Ecto neural progenitor cell (in vitro differentiated cells): Measurements from ENCODE around the gene STRA6.
"Not testable (repeated sequence)": the region's sequence is repeated elsewhere in the genome, so short reads cannot be mapped to it uniquely, and the experiment has no call there.

ENCODE experiments used
- DNase-seq: peaks from one replicate; pipeline ENCODE4 v3.0.0-alpha.2; 2018; ENCODE audit warnings: low spot score

Gene STRA6

DNA sequence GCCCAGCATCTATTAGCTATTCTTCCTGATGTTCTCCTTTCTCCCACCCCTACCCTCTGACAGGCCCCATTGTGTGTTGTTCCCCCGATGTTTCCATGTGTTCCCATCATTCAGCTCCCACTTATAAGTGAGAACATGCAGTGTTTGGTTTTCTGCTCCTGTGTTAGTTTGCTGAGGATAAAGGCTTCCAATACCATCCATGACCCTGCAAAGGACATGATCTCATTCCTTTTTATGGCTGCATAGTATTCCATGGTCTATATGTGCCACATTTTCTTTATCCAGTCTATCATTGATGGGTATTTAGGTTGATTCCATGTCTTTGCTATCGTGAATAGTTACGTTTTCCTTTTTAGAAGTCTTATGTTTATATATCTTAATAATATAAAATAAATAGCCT, 42.2 kb downstream of the STRA6 start:
- not testable (repeated sequence) for DNase-seq

DNA sequence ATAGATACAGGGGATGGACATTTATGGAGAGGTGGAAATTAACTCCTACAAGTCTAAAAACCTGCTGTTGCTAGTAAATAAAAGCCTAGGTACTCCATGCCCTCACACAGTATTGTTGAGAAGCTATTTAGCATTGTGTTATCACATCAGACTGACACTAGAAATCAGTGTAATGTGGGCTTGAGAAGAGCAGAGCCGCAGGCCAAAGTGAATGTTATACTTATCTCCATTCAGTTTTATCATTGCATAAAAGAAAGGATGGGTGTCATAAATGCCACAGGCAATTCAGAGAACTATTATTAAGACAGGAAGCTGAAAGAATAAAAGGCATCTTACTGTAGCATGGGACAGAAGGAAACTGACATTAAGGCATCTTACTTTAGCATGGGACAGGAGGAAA, 42.8 kb downstream of the STRA6 start:
- no peak for DNase-seq

DNA sequence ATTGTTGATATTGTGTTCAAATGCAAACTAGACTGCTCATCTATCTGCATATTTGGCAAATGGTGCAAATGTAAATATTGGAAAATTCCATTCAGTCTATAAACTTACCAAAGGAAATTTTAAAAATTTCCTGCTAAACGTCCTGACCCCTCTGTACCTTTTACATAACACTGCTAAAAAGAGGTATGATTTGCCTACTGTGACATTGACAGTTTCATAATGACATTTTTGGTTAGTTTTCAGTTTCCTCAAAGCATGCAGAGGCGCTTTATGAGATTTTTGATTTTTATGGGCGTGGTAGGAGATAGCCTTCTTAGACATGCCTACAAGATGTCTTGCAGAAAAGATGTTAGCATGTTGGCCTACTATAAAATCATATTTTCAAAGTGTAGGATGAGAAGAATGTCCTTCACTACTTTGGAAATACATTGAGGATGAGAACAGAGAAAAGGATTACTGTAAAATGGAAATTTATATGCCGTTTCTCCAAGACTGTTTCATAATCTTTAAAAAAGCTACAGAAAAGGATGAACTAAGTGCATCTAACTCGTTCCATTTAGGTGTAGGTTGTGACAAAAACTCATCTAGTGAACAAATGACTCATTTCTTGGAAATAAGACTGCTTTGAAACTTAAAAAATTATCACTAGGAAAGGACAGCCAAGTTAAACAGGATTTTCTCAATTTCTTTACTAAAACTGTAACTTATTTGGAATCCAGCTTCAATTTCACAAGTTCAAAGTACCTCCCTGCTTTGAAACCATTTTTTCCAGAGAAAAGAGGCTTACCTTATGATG, 43.5 kb downstream of the STRA6 start:
- DNase-seq: no peak

DNA sequence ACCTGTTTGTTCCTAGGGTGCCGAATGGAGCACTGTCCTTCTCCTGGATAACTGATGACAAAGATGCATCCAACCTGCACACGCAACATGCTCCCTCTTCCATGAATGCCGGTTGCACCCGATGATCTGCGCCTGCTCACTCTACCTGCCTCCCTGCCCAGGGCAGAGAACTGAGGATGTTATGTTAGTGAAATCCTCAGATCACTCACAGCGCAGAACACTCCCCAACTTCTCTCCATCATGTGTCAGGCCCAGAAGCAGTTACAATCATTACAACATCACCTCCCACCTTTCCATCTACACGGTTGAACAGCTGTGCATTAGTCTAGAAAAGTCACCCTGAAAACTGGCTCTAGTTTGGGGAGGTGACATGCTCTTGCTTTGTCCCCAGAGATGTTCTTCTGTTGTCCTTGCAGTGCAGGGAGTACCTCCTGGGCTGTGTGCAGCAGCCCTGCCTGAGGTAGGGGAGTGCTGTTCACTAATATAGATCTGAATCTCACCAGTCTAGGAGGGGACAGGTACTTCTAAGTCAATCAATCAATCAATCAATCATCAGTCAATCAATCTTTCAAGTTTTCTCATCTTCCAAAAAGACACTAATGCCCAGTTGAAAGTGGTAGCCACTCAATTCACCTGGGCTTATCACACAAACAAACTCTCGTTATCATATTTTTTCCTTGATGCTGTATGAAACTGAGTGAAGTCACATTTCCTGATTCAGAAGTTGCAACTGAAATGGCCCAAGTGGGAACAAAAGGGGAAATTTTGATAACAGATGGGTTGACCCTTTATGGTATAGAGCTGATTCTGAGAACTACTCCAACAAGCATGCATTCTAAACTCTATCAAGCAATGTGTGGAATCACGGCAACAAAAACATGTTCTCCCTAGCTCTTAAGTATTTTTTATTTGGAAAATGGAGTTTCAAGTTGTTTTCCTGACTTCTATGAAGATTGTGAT, 44.4 kb downstream of the STRA6 start:
- DNase-seq: no peak

DNA sequence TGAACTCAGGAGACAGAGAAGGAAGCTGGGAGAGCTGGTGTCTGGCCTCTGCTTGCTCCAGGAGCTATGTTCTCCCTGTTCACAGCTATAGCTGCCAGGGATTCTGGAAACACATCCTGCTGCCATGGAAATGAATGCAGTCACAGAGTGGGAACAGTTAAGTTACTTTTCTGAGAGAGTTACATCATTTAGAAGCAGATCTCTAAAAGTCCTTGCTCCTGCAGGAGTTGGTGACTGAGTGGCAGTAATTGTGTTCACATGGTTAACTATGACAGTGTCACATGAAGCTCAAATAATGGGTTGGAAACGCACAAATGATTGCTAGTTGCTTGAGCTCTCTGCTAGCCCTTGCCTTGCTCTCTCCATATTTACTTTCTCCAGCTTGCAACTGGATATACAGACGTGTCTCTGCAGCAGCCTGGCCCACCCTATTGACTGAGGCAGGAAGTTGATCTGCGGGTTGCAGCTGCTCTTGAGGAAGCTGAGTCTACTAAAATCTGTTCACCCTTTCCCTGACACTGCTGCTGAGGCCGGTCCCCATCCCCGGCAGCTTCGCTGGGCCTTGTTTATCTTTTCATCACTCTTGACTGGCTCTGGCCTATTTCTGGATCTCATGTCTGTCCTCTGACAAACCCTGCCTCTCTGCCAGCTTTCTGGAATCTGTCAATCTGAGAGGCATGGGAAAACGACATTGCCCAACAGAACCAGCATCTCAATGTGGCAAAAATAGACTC, 45.7 kb downstream of the STRA6 start:
- peak; percentile 47 for DNase-seq

DNA sequence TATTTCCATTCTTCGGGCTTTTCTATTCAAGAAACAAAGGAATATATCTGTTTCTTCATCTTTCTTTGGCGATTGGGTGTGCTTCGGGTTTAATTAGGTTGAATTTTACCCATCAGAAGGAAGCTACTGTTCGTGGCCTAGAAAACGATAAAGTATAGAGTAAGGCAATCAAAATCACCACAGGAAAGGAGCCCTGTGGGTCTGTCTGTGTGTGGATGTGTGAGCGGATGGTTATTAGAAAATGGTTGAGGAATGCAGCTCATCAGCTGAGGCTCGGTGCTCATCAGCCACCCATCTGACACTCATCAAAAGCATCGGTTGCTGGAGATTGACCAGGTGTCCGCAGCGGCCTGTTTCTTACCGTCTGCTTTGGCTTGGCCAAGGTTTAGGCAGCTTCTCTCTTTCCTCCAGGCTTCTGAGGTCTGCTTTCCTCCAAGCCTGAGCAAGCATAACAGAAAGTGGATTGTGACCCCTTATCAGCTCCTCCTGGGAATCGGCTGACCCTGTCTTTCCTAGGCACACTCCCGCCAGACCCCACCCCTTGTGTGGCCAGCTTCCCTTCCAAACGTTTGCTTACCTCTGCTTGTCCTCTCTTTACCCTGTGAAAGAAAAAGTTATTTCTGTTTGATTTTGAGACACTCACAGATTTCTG, 46.7 kb downstream of the STRA6 start:
- DNase-seq: no peak

DNA sequence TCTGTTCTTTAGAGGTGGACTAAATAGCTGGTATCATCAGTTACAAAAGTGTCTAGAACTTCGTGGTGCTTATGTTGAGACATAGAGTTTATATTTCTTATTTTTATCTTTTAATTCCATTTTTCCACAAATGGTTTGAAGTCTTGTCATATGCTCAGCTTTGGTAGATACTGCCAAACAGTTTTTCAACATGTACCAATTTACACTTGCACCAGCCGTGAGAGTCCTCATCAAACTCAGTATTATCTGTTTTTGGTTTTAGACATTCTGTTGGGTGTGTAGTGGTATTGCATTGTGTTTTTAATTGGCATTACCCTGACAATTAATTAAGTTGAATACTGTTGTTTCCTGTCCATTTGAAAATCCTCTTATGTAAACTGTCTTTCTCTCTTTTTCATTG, 55.5 kb downstream of the STRA6 start:
- DNase-seq: no peak

DNA sequence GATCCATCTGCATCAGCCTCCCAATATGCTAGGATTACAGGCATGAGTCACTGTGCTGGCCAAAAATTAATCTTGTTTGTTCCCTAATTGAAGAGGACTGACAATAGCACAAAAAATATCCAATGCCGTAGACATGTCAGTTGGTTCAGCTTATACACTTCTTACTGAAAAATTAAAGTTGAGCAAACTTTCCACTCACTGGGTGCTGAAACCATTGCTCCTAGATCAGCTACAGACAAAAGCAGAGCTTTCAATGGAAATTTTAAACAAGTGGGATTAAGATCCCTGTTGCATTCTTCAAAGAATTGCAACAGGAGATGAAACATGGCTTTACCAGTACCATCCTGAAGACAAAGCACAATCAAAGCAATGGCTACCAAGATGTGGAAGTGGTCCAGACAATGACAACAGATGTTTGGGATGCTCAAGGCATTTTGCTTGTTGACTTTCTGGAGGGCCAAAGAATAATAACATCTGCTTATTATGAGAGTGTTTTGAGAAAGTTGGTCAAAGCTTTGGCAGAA, 56.2 kb downstream of the STRA6 start:
- DNase-seq: no peak

DNA sequence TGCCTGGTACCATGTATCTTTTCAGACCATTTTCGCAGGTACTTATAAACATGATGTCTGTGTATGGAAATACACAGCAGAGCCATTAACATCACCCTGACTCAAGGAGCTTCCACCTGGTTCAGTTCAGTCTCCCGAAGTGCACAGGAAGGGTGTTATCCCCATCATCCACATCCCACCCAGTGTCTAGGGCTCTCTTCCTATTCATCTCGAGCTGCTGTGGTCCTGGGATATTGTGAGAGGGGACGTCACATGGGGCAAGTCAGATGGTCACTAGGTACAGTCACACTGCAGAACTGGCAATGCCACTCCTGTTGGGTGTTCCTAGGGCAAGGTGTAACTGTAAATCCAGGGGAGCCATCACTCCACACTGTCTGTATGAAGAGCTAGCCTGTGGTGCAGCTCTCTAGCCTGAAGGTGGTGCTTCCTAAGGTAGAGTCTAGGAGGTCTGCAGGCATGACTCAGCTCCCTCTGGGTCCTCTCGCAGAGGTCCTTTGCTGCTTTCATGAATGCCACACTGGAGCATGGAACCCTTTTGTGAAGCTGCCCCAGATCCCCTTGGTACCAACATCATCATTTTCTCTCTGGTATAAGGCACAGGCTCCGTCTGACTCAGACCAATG, 58.3 kb downstream of the STRA6 start:
- DNase-seq: no peak

DNA sequence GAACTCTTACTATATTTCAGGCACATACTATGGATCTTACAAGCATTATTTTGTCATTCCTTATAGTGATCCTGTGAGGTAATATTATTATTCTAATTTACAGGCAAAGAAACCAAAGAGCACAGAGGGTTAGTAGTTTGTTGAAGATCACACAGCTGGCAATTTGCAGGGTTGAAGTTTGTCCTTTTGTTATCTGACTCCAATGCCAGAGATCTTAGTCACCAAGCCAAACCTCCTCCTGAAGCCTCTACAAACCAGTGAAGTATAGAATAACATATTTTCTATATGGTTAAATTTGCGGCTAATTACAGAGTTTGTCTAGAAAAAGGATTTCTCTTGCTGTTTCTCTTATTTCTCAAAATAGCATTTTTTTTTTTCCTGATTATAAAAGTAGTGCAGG, 61.0 kb downstream of the STRA6 start:
- DNase-seq: no peak

DNA sequence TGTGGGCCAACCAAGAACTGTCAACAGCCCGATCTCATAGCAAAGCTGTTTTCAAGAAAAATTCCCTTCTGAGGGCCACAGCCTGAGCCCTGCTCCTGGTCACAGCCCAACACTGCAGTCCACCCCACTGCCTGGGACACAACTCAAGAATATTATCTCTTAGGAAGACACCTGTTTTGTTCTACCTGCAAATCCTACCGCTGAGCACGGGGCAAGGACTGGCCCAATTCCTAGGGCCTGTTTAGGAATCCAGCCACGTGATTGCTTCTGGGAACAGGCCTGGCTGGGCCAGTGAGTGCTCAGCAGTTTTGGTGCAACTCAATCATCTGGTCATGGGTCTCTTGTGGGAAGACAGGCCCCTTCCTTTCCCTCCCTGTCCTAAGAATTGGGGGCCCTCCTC, 63.9 kb downstream of the STRA6 start:
- DNase-seq: no peak

DNA sequence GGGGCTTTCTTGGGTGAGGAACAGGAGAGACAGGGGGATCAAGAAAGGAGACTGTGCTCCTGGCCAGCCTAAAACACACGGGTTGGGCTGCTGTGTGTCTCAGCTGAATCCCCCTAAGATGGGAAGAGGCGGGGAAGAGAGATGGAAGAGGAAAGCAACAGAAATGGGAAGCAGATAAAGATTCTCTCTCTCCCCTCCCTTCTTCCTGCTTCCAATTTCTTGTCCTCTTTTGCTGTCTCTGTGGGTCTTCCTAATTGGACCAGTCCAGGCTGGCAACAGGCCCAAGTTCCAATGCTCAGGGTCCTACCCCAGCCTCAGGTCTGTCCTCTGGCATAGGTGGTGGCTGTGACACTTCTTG, 65.1 kb downstream of the STRA6 start:
- no peak for DNase-seq

DNA sequence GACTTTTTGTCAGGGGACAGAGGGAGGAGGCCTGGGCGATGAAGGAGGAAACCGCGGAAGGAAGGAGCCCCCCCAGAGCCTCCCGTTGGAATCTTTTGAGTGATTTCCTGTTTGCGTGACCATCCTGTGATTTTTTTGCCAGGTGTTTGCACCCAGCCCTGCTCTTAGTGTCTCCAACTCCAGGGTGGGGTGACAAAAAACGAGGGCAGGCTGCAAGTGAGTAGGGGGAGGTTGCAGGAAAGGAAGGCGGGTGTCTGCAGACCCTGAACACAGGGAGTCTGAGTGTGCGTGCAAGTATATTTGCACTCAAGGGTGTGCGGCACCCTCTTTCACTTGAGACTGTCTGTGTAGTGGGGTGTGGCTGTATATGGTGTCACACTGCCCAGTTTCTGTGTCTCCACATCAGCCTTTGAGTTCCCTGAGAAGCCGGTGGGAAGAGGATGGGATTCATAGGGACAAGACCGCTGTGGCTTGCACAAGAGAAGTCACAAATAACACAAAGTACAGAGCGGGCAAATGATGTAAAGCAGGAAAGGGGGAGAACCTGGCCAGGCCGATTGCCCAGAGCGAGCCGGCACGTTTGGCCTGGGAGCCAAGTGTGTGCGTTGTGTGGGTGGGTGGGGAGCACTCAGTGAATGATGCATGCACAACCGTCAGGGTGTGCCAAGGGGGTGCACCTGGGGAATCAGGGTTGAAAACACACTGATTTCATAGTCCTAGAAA, 65.6 kb downstream of the STRA6 start:
- no peak for DNase-seq

DNA sequence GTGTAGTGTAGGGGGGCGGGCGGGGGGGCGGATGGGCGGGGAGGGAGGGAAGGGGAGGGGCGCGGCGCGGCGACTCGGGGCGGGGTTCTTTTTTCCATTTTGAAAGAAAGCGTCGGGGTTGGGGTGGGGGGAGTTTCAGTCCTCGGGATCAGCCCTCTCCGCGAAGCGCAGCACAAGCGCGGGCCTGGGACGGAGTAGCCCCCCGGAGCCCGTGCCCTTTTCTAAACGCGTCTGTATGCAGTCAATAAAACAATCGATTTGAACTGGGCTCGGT, 66.1 kb downstream of the STRA6 start:
- DNase-seq: peak; percentile 68

DNA sequence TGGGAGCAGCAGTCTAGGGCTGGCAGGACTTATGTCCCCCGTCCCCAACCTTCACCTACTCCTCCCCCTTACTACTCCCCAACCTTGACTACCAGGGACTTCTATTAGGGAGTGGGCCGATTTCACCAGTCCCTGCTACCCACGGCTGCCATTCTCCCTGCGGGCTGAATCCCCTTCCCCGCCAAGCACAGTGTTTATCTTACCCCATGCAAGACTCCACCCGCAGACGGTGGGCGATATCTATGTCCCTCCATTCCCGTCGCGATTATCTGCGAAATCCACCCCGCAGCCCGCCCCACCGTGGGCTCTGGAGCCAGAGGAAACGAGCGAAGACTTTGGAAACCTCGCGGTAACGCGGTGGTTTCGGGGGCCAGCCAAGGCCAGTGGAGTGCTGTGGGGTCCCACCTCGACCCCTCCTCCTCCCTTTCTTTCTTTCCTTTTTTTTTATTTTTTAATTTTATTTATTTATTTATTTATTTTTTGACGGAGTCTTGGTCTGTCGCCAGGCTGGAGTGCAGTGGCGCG, 67.5 kb downstream of the STRA6 start:
- no peak for DNase-seq

DNA sequence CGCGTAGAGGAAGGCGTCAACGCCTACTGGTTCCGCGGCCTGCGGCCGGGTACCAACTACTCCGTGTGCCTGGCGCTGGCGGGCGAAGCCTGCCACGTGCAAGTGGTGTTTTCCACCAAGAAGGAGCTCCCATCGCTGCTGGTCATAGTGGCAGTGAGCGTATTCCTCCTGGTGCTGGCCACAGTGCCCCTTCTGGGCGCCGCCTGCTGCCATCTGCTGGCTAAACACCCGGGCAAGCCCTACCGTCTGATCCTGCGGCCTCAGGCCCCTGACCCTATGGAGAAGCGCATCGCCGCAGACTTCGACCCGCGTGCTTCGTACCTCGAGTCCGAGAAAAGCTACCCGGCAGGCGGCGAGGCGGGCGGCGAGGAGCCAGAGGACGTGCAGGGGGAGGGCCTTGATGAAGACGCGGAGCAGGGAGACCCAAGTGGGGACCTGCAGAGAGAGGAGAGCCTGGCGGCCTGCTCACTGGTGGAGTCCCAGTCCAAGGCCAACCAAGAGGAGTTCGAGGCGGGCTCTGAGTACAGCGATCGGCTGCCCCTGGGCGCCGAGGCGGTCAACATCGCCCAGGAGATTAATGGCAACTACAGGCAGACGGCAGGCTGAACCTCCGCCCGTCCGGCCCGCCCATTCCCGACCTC, 68.1 kb downstream of the STRA6 start:
- DNase-seq: peak; percentile 85

DNA sequence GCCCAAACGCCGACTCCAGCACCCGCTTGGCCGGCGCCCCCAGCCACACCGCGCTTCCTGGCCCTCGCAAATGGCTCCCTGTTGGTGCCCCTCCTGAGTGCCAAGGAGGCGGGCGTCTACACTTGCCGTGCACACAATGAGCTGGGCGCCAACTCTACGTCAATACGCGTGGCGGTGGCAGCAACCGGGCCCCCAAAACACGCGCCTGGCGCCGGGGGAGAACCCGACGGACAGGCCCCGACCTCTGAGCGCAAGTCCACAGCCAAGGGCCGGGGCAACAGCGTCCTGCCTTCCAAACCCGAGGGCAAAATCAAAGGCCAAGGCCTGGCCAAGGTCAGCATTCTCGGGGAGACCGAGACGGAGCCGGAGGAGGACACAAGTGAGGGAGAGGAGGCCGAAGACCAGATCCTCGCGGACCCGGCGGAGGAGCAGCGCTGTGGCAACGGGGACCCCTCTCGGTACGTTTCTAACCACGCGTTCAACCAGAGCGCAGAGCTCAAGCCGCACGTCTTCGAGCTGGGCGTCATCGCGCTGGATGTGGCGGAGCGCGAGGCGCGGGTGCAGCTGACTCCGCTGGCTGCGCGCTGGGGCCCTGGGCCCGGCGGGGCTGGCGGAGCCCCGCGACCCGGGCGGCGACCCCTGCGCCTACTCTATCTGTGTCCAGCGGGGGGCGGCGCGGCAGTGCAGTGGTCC, 68.7 kb downstream of the STRA6 start:
- no peak for DNase-seq

DNA sequence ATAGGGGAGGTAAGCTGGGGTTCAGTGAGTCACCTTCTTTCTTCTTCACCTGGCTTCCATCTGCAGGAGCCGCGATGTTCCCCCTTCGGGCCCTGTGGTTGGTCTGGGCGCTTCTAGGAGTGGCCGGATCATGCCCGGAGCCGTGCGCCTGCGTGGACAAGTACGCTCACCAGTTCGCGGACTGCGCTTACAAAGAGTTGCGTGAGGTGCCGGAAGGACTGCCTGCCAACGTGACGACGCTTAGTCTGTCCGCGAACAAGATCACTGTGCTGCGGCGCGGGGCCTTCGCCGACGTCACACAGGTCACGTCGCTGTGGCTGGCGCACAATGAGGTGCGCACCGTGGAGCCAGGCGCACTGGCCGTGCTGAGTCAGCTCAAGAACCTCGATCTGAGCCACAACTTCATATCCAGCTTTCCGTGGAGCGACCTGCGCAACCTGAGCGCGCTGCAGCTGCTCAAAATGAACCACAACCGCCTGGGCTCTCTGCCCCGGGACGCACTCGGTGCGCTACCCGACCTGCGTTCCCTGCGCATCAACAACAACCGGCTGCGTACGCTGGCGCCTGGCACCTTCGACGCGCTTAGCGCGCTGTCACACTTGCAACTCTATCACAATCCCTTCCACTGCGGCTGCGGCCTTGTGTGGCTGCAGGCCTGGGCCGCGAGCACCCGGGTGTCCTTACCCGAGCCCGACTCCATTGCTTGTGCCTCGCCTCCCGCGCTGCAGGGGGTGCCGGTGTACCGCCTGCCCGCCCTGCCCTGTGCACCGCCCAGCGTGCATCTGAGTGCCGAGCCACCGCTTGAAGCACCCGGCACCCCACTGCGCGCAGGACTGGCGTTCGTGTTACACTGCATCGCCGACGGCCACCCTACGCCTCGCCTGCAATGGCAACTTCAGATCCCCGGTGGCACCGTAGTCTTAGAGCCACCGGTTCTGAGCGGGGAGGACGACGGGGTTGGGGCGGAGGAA, 69.6 kb downstream of the STRA6 start:
- DNase-seq: no peak
